Neural cell (in vitro differentiated cells): ENCODE results near the gene STIL. TPM values are rescaled to one million over a fixed set of nuclear protein-coding genes. Genes with fewer than 3 reads are reported as not detected.

Source experiments
- H2AFZ ChIP-seq: fragments of 200-600, 300-800 bp; sonication (generic), shearing (Covaris generic); 2 replicates; pipeline ENCODE4 v1.6.0; 2014; ENCODE audit warnings: low read depth, mild to moderate bottlenecking, antibody characterized with exemption, low read length, moderate library complexity
- H3F3A ChIP-seq: fragments of 200-600 bp; shearing (Covaris generic); 2 replicates; pipeline ENCODE4 v1.6.1; 2016; ENCODE audit warnings: mild to moderate bottlenecking, moderate library complexity, mixed read lengths, antibody characterized with exemption, low read length; ENCODE audit not compliant: insufficient read depth, poor library complexity, severe bottlenecking
- H3K27ac ChIP-seq: fragments of 200-600, 300-800 bp; sonication (generic), shearing (Covaris generic); 2 replicates; pipeline ENCODE4 v1.5.1; 2014; ENCODE audit warnings: mild to moderate bottlenecking, low read length, moderate library complexity
- H3K27me3 ChIP-seq: fragments of 300-800, 200-600 bp; sonication (generic), shearing (Covaris generic); 2 replicates; pipeline ENCODE4 v1.6.0; 2014; ENCODE audit warnings: mild to moderate bottlenecking, low read depth, low read length, moderate library complexity; ENCODE audit not compliant: insufficient read depth
- H3K36me3 ChIP-seq: fragments of 300-800, 200-600 bp; sonication (generic), shearing (Covaris generic); 2 replicates; pipeline ENCODE4 v1.5.1; 2014; ENCODE audit warnings: mild to moderate bottlenecking, antibody characterized with exemption, low read length, moderate library complexity; ENCODE audit not compliant: insufficient read depth
- H3K4me2 ChIP-seq: fragments of 300-800, 200-600 bp; sonication (generic), shearing (Covaris generic); 2 replicates; pipeline ENCODE4 v1.6.0; 2014; ENCODE audit warnings: mild to moderate bottlenecking, low read length
- H3K4me3 ChIP-seq: fragments of 300-800, 200-600 bp; sonication (generic), shearing (Covaris generic); 2 replicates; pipeline ENCODE4 v1.5.1; 2014; ENCODE audit warnings: mild to moderate bottlenecking, low read length, moderate library complexity
- H3K79me2 ChIP-seq: fragments of 200-600 bp; shearing (Covaris generic); replicated peaks from 2 replicates; pipeline ENCODE4 v1.6.0; 2014; ENCODE audit warnings: mild to moderate bottlenecking, low read length, moderate library complexity; ENCODE audit not compliant: insufficient read depth
- H3K9ac ChIP-seq: fragments of 300-800, 200-600 bp; sonication (generic), shearing (Covaris generic); 2 replicates; pipeline ENCODE4 v1.6.1; 2016; ENCODE audit warnings: mild to moderate bottlenecking, low read length, mixed read lengths
- H3K9me2 ChIP-seq: fragments of 200-600 bp; shearing (Covaris generic); 2 replicates; pipeline ENCODE4 v1.6.1; 2016; ENCODE audit warnings: mild to moderate bottlenecking, low read length, mixed read lengths; ENCODE audit not compliant: insufficient read depth
- H3K9me3 ChIP-seq: fragments of 200-600, 300-800 bp; sonication (generic), shearing (Covaris generic); 2 replicates; pipeline ENCODE4 v1.6.1; 2016; ENCODE audit warnings: mild to moderate bottlenecking, mixed run types, low read length, moderate library complexity, mixed read lengths
- H4K20me1 ChIP-seq: fragments of 200-600 bp; shearing (Covaris generic); 2 replicates; pipeline ENCODE4 v1.6.1; 2016; ENCODE audit warnings: mild to moderate bottlenecking, mixed run types; ENCODE audit not compliant: insufficient read depth
- CTCF ChIP-seq: fragments of 450-650 bp; IDR thresholded peaks from 2 replicates; pipeline ENCODE4 v1.5.1; 2014; ENCODE audit warnings: antibody characterized with exemption, mild to moderate bottlenecking, moderate library complexity; ENCODE audit not compliant: poor library complexity, severe bottlenecking
- EP300 ChIP-seq: fragments of 450-650 bp; conservative IDR thresholded peaks from 2 replicates; pipeline ENCODE4 v1.6.1; 2014; ENCODE audit warnings: antibody characterized with exemption, mild to moderate bottlenecking, moderate library complexity; ENCODE audit not compliant: poor library complexity, severe bottlenecking
- EZH2 ChIP-seq: fragments of 200-600, 300-800 bp; shearing (Covaris generic), sonication (generic); IDR thresholded peaks from 2 replicates; pipeline ENCODE4 v1.6.1; 2014; ENCODE audit warnings: antibody characterized with exemption, low read length, borderline replicate concordance, mild to moderate bottlenecking; ENCODE audit not compliant: insufficient read depth, poor library complexity, severe bottlenecking
- MXI1 ChIP-seq: fragments of 450-650 bp; conservative IDR thresholded peaks from 2 replicates; pipeline ENCODE4 v1.6.1; 2014; ENCODE audit warnings: antibody characterized with exemption, mild to moderate bottlenecking; ENCODE audit not compliant: poor library complexity, severe bottlenecking
- POLR2AphosphoS5 ChIP-seq: IDR thresholded peaks from 2 replicates; pipeline ENCODE4 v1.6.1; 2012
- RAD21 ChIP-seq: fragments of 450-650 bp; conservative IDR thresholded peaks from 2 replicates; pipeline ENCODE4 v1.6.1; 2014; ENCODE audit warnings: antibody characterized with exemption, mild to moderate bottlenecking, moderate library complexity
- REST ChIP-seq: IDR thresholded peaks from 2 replicates; pipeline ENCODE4 v1.6.1; 2012; ENCODE audit warnings: borderline replicate concordance
- SMC3 ChIP-seq: fragments of 450-650 bp; conservative IDR thresholded peaks from 2 replicates; pipeline ENCODE4 v1.6.1; 2014; ENCODE audit warnings: antibody characterized with exemption, mild to moderate bottlenecking, moderate library complexity; ENCODE audit not compliant: poor library complexity
- TAF1 ChIP-seq: IDR thresholded peaks from 2 replicates; pipeline ENCODE4 v1.6.1; 2012; ENCODE audit warnings: low read depth
- polyA plus RNA-seq: library from polyadenylated mRNA; depleted of rRNA; stranded (reverse); fragments of >200 nt; gene quantifications from 2 replicates; pipeline ENCODE4 v1.2.3, GENCODE V29; 2014

Gene STIL
- polyA plus RNA-seq, 1 donor from 2014 or later, result 0.53 TPM

GRCh38 chr1:47328992-47329391, 15.0 kb upstream of the STIL start:
- Histone ChIP-seq H3K4me2 (no peak overlapping the region), H4K20me1 (no peaks in the 10 kb centered on the region), H3F3A (peaks cover 11% of the 10 kb centered on the region), H3K9ac (no peak overlapping the region), H3K27ac (no peak overlapping the region), H3K27me3 (no peaks in the 10 kb centered on the region), H3K36me3 (no peaks in the 10 kb centered on the region), H3K9me2 (no peaks in the 10 kb centered on the region), H2AFZ (no peak overlapping the region), H3K4me3 (no peak overlapping the region), H3K9me3 (no peaks in the 10 kb centered on the region), H3K79me2 (no peaks in the 10 kb centered on the region)
- TF ChIP-seq RAD21 (no peak), EP300 (no peak), POLR2AphosphoS5 (no peak), EZH2 (no peak), SMC3 (no peak), TAF1 (no peak), REST (no peak), MXI1 (no peak)

- Histone ChIP-seq H3K4me3 (no peak overlapping the region), H3K9me2 (no peaks in the 10 kb centered on the region), H2AFZ (no peak overlapping the region), H3K9me3 (no peaks in the 10 kb centered on the region), H3K4me2 (no peak overlapping the region), H4K20me1 (no peaks in the 10 kb centered on the region), H3K36me3 (no peaks in the 10 kb centered on the region), H3K79me2 (no peaks in the 10 kb centered on the region), H3K27ac (no peak overlapping the region), H3K9ac (no peak overlapping the region), H3K27me3 (no peaks in the 10 kb centered on the region), H3F3A (no peaks in the 10 kb centered on the region)
- TF ChIP-seq RAD21 (no peak), MXI1 (no peak), REST (no peak), SMC3 (no peak), EP300 (no peak), POLR2AphosphoS5 (no peak), CTCF (no peak), EZH2 (no peak)
These were observed 12.3 kb upstream of the STIL start for GRCh38 chr1:47326271-47326670.
